Esophagus squamous epithelium (tissue), 5 donors: ENCODE measurements around the gene AMZ2. TPM values are rescaled to one million over a fixed set of nuclear protein-coding genes. Genes with fewer than 3 reads are reported as not detected.

Experiments
- DNase-seq: peaks from one replicate; lab custom pipeline; 2025; lab: John Stamatoyannopoulos, UW
- H3K27ac ChIP-seq, 4 donors: fragments of 200-600 bp; sonication (generic); one replicate each; pipeline ENCODE4 v1.5.1; 2016 to 2019; ENCODE audit warnings: mild to moderate bottlenecking in 1 of 4
- H3K27me3 ChIP-seq, 4 donors: fragments of 200-600 bp; sonication (generic); 1 replicate in 3 of 4; 2 replicates in 1 of 4; pipeline versions ENCODE4 v1.5.1 to v1.6.0; 2017 to 2021; ENCODE audit warnings: antibody characterized with exemption in 1 of 4
- H3K36me3 ChIP-seq, 3 donors: fragments of 200-600 bp; sonication (generic); one replicate each; pipeline ENCODE4 v1.5.1; 2016 to 2019
- H3K4me1 ChIP-seq, 3 donors: fragments of 200-600 bp; sonication (generic); one replicate each; pipeline ENCODE4 v1.5.1; 2017 to 2019
- H3K4me3 ChIP-seq, 4 donors: fragments of 200-600 bp; sonication (generic); 1 replicate in 3 of 4; 2 replicates in 1 of 4; pipeline ENCODE4 v1.5.1; 2016 to 2019; ENCODE audit warnings: mild to moderate bottlenecking in 2 of 4, moderate library complexity in 1 of 4
- H3K9me3 ChIP-seq, 3 donors: fragments of 200-600 bp; sonication (generic); one replicate each; pipeline ENCODE4 v1.5.1; 2016 to 2019
- POLR2A ChIP-seq, 4 donors: fragments of 450-650 bp; IDR thresholded peaks; one replicate each; pipeline ENCODE4 v1.6.1; 2017; ENCODE audit warnings: antibody characterized with exemption in 4 of 4, mild to moderate bottlenecking in 4 of 4, moderate library complexity in 3 of 4
- WGBS, 2 donors: methylation state at CpG; one replicate each; pipeline ENCODE4 v1.1.5; 2018; 5-methylcytosine and 5-hydroxymethylcytosine counted together
- intact Hi-C: fragments of 100-400 bp; cut with DNase I; formaldehyde crosslinking; loops from one replicate; pipeline ENCODE4 v1.15.0; 2022
- total RNA-seq, 4 donors: library from RNA; depleted of rRNA; stranded (reverse); fragments of >200 nt; gene quantifications; one replicate each; pipeline ENCODE4 v1.1.0, GENCODE V29; 2016
- TF ChIP-seq, protein P1 (sequence below), 6 experiments: fragments of 450-650 bp in 4 of 6; fragments of 200-600 bp in 2 of 6; sonication (generic) in 2 of 6; IDR thresholded peaks; one replicate each; pipeline ENCODE4 v1.5.1; 2016 to 2019; ENCODE audit warnings: antibody characterized with exemption in 6 of 6, mild to moderate bottlenecking in 4 of 6, moderate library complexity in 4 of 6
- donor health status: DM: yes; HTN: yes; CAD: no.

AMZ2 gene
- total RNA-seq, 4 donors from 2014 or later, result 13.7 to 47.7 (median 35.1) TPM

- intact Hi-C loops, result loop anchor here (2.0 kb wide), 1 partner anchor 51 kb away; no protein-coding TSS in a partner anchor
- DNase-seq, result no peak
- TF ChIP-seq, protein P1, sequence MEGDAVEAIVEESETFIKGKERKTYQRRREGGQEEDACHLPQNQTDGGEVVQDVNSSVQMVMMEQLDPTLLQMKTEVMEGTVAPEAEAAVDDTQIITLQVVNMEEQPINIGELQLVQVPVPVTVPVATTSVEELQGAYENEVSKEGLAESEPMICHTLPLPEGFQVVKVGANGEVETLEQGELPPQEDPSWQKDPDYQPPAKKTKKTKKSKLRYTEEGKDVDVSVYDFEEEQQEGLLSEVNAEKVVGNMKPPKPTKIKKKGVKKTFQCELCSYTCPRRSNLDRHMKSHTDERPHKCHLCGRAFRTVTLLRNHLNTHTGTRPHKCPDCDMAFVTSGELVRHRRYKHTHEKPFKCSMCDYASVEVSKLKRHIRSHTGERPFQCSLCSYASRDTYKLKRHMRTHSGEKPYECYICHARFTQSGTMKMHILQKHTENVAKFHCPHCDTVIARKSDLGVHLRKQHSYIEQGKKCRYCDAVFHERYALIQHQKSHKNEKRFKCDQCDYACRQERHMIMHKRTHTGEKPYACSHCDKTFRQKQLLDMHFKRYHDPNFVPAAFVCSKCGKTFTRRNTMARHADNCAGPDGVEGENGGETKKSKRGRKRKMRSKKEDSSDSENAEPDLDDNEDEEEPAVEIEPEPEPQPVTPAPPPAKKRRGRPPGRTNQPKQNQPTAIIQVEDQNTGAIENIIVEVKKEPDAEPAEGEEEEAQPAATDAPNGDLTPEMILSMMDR (IDR thresholded peaks at IDR 0.05), result no peak
- no peak for TF ChIP-seq POLR2A (IDR thresholded peaks at IDR 0.05)
- H3K4me3 ChIP-seq, result no peak overlapping the region
- WGBS, 2 donors, result 54 to 71% methylated on average over 2 to 3 of the region's 3 CpGs
- no peaks in the 10 kb centered on the region for H3K36me3 ChIP-seq
- H3K27me3 ChIP-seq, result peaks cover 0 to 26% (median 0%) of the 10 kb centered on the region in 4 donors
- H3K4me1 ChIP-seq, result peaks cover 24 to 81% (median 34%) of the 10 kb centered on the region in 3 donors
- no peak overlapping the region for H3K27ac ChIP-seq
- no peaks in the 10 kb centered on the region for H3K9me3 ChIP-seq
Observed at GRCh38 chr17:68294196-68294555, 46.3 kb downstream of the AMZ2 start.

DNA sequence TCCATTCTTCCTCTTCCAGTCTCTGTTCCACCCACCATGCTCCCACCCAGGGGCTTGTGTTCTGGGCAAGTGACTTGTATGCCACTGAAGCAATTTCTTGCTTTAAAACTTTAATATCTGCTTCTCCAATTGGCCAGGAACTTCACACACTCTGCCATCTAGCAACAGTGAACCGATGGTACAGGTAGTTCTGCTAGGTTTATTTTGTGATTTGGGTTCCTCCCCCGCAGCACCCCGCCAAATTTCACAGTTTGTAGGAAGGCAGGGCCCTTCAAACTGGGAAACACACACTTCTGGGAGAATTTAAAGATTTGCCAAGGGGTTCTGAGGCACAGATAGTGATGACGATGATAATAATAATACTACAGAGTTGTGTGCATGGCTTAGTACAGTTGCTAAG lies 46.8 kb downstream of the AMZ2 start:
- peaks cover 19 to 76% (median 32%) of the 10 kb centered on the region in 3 donors for H3K4me1 ChIP-seq
- no peaks in the 10 kb centered on the region for H3K36me3 ChIP-seq
- H3K9me3 ChIP-seq, result no peaks in the 10 kb centered on the region
- intact Hi-C loops, result loop anchor here (2.0 kb wide), 1 partner anchor 50 kb away; no protein-coding TSS in a partner anchor
- no peak for DNase-seq
- no peak overlapping the region for H3K4me3 ChIP-seq
- H3K27ac ChIP-seq, result no peak overlapping the region
- 85% methylated on average over 4 of the region's 4 CpGs for WGBS, 2 donors
- peaks cover 0 to 26% (median 0%) of the 10 kb centered on the region in 4 donors for H3K27me3 ChIP-seq
- TF ChIP-seq, protein P1 (IDR thresholded peaks at IDR 0.05), result no peak
- TF ChIP-seq POLR2A (IDR thresholded peaks at IDR 0.05), result no peak

DNA sequence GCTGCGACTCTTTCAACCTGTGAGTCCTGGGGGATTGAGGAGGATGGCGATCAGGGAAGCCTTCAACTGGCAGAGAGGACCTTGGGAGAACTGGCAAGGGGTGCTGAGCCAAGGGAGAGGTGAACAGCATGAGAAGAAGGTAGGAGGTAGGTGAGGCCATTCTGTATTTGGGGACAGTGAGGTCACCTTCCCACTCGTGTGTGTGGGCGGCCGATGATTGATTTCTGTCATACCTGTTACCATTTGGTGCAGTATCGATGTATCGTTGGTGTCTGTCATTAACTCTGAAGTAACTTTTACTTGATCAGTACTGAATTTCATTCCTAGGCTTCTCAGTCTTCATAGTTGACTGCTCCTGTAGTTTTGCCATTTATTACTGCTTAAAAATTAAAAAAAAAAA lies 47.2 kb downstream of the AMZ2 start:
- WGBS, 2 donors, result 76 to 83% methylated on average over 6 to 7 of the region's 7 CpGs
- Histone ChIP-seq H3K27ac (no peak overlapping the region), H3K36me3 (no peaks in the 10 kb centered on the region), H3K4me3 (no peak overlapping the region), H3K27me3 (peaks cover 0 to 26% (median 0%) of the 10 kb centered on the region in 4 donors), H3K9me3 (no peaks in the 10 kb centered on the region), H3K4me1 (peaks cover 16 to 72% (median 28%) of the 10 kb centered on the region in 3 donors)
- TF ChIP-seq POLR2A (IDR thresholded peaks at IDR 0.05), result no peak
- TF ChIP-seq, protein P1 (IDR thresholded peaks at IDR 0.05), result no peak
- DNase-seq, result no peak
- intact Hi-C loops, result loop anchor here (2.0 kb wide), 1 partner anchor 50 kb away; no protein-coding TSS in a partner anchor

DNA sequence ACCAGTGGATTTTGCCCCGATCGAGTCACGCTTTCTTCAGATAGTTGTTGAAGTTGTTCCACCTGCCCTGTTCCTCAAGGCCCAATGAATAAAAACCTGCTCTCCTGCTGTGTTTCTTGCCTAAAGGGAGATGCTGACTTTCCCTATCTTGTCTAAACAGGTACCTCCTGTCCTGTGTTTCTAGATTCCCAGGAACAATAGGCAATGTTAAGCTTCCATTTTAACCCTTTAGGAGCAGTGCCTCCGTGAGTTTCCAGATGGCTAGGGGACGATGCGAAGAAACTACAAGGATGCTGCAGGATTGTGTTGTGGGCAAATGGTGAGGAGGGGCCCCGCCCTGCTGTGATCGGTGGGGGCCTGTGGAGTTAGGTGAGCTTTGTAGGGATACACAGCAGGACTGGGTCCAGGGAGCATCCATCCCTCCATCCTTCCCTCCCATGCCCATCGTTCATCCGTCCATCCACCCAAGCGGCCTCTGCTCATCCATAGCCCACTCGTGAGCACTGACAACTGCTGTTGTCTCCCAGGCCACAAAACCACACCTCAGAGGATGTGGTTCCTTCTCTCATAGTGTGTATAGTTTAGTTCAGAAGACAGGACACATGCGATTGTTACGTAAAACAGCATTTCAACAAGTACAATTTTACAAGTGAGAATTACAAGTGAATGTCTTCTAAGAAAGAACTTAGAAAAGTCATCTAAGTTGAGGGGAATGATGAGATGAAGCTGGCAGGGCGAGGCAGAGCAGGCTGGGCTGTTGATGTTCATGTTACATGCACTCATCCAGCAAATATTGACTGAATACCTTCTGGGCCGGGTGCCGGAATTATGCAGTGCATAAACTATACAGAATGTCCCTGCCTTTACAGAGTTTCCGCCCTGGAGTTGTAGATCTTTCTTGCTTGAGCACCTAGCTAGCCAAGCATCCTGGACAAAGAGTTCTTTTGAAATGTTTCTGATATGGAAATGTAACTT lies 48.7 kb downstream of the AMZ2 start:
- intact Hi-C loops, result no loop called here
- peaks cover 16 to 65% (median 20%) of the 10 kb centered on the region in 3 donors for H3K4me1 ChIP-seq
- H3K4me3 ChIP-seq, result no peak overlapping the region
- 61 to 83% methylated on average over 13 to 18 of the region's 18 CpGs for WGBS, 2 donors
- peak overlapping the region; percentile 24 to 70 (median 61) for H3K27ac ChIP-seq
- no peak for DNase-seq
- no peaks in the 10 kb centered on the region for H3K9me3 ChIP-seq
- H3K27me3 ChIP-seq, result peaks cover 0 to 21% (median 0%) of the 10 kb centered on the region in 4 donors
- peak in 1 of 4 donors; percentile 49 for TF ChIP-seq POLR2A (IDR thresholded peaks at IDR 0.05)
- TF ChIP-seq, protein P1 (IDR thresholded peaks at IDR 0.05), result no peak
- no peaks in the 10 kb centered on the region for H3K36me3 ChIP-seq

- H3K27me3 ChIP-seq, result peaks cover 0 to 19% (median 0%) of the 10 kb centered on the region in 4 donors
- DNase-seq, result no peak
- H3K27ac ChIP-seq, result peak overlapping the region; percentile 24 to 70 (median 61)
- 52 to 53% methylated on average over 4 of the region's 4 CpGs for WGBS, 2 donors
- TF ChIP-seq POLR2A (IDR thresholded peaks at IDR 0.05), result no peak
- TF ChIP-seq, protein P1 (IDR thresholded peaks at IDR 0.05), result no peak
- peaks cover 10 to 62% (median 18%) of the 10 kb centered on the region in 3 donors for H3K4me1 ChIP-seq
- intact Hi-C loops, result no loop called here
- H3K4me3 ChIP-seq, result no peak overlapping the region
- no peaks in the 10 kb centered on the region for H3K9me3 ChIP-seq
- H3K36me3 ChIP-seq, result no peaks in the 10 kb centered on the region
Observed at GRCh38 chr17:68297195-68297594, 49.4 kb downstream of the AMZ2 start.
